NCI-H1694 (cell line): ENCODE data around the gene ZNF91.
"Not testable (repeated sequence)": the region's sequence is repeated elsewhere in the genome, so short reads cannot be mapped to it uniquely, and the experiment has no call there.

Experiments
- DNase-seq: peaks from one replicate; lab custom pipeline; 2025; lab: John Stamatoyannopoulos, UW

The ZNF91 gene

DNA sequence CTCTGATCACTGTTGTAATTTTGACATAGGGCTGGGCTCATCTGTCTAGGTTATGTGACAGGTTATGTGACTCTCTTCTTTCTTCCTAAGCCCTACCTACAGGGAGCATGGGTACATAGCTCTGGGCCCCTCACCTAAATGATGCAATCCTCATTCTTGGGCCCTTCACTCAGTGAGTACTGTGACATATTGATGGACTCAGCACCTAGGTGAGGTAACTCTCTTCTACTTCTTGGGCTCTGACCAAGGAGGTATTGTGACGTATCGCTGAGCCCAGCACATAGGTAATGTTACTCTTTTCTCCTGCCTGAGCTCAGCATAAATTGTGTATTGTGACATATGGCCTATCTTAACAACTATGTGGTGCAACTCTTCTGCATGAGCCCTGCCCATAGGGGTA lies 76.3 kb downstream of the ZNF91 start:
- not testable (repeated sequence) for DNase-seq

DNA sequence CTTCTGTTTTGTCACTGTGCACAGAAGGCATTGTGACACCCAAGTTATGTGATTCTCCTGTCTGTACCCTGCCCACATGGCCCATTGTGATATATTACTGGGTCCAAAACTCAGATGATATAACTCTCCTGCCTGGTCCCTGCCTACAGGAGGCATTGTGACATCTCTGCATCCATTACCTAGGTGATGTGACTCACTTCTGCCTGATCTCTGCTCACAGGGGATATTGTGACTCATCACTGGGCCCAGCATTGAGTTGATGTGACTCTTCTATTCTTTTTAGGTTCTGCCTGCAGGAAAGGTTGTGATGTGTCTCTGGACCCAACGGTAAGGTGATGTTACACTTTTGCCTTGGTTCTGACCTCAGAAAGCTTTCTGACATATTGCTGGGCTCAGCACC lies 77.1 kb downstream of the ZNF91 start:
- no peak for DNase-seq

DNA sequence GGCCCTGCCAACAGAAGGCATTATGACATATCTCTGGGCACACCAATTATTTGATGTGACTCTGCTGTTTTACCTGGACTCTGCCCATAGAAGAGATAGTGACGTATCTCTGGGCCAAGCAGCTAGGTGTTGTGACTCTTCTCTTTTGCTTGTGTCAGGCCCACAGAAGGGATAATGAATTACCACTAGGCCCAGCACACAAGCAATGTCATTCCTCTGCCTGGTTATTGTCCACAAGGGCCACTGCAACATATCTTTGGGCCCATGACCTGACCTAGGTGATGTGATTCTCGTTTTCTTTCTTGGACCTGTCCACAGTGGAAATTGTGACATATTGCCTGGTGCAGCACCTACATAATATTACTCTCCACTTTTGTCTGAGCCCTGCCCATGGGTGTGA lies 80.0 kb downstream of the ZNF91 start:
- DNase-seq: no peak

DNA sequence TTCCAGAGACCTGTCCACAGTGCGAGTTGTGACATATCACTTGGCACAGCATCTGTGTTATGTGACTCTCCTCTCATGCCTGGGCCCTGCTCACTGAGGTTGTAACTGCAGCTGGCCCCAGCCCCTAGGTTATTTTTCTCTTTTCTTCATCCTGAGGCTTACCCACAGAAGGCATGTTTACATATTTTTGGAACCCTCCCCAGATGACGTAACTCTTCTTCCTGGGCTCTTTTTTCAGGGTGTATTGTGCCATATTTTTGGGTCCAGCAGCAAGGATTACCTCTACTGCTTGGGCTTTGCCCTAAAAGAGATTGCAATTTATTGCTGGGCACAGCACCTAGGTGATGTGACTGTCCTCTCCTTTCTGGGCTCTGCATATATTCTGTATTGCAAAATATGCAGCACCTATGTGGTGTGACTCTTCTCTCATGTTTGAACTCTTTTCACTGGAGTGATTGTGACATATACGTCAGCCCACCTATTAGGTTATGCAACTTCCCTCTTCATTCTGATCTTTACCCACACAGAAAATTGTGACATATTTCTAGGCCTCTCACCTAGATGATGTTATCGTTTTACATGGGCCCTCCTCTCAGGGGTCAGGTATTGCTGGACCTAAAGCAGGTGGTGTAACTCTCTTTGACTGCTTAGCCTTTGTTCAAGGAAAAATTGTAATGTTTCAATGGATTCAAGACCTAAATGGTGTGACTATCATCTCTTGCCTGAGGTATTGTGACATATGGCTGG lies 80.6 kb downstream of the ZNF91 start:
- no peak for DNase-seq

DNA sequence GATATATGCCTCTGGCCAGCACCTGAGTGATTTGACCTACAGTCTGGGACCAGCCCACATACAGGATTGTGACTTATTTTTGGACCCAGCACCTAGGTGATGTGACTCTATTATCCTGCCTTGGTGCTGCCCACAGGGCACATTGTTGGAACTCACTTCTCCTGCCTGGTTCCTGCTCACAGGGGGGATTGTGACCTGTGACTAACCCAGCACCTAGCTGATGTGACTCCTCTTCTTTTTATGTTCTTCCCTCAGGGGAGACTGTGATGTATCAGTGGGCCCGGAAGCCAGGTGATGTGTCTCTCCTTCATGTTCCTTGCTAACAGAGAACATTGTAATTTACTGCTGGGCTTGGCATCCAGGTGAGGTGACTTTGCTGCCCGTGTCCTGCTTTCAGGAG lies 82.1 kb downstream of the ZNF91 start:
- DNase-seq: no peak

DNA sequence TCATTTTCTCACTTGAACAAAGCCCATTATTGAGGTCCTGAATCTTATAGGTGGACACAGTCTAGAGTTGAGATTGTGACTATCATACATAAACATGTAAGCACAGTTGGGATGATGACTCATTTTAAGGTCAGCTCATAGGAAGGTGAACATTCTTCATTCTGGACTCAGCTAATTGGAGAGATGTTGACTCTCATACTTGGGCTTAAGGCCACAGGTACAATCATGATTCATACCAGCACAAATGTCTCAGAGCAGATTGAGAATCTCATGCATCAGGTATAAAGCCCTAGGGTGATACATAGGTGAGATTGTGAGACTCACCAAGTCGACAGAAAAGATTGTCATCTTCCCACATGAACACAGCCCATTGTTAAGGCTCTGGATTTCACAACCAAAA lies 82.8 kb downstream of the ZNF91 start:
- DNase-seq: no peak

DNA sequence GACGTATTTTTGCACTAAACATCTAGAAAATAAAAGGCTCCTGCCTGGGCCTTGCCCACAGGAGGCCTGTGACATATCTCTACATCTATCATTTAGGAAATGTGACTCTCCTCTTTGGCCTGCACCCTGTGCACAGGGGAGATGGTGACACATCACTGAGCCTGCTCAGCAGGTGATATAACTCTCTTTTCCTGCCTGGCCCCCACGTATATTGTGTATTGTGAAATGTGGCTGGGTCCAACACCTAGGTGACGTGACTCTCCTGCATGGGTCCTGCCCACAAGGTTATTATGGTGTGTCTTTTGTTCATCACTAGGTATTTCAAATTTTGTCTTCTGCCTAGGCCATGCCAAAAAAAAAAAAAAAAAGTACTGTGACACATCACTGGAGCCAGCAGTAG lies 83.7 kb downstream of the ZNF91 start:
- DNase-seq: no peak

DNA sequence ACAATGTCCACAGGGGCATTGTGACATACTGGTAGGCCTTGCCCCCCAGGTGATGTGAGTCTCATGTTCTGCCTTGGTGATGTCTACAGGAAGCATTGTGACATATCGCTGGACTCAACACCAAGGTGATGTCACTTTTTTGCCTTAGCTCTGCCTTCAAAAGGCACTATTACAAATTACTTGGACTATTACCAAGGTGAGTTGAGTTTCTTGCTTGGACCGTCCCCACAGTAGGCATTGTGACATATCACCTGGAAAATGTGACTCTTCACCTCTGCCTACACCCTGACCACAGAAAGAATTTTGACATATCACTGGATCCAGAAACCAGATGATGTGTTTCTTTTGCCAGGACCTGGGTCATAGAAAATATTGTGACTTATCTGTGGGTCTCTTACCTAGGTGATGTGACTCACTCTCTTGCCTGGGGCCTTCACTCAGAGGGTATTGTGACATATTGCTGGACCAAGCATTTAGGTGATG lies 84.5 kb downstream of the ZNF91 start:
- DNase-seq: no peak

DNA sequence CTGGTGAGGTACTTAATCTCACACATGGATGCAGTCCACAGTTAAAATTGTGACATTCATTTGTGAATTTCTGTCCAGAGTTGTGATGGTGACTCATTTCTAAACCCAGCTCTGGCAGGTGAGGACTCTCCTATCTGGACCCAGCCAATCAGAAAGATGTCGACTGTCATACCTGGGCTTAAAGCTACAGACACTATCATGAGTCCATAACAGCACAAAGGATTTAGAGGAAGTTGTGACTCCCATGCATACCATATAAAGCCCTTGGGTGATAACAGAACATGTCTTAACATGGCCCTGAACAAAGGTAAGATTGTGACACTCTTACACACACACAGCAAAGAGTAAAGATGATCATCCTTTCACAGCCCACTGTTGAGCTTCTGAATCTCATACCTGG lies 85.3 kb downstream of the ZNF91 start:
- no peak for DNase-seq

DNA sequence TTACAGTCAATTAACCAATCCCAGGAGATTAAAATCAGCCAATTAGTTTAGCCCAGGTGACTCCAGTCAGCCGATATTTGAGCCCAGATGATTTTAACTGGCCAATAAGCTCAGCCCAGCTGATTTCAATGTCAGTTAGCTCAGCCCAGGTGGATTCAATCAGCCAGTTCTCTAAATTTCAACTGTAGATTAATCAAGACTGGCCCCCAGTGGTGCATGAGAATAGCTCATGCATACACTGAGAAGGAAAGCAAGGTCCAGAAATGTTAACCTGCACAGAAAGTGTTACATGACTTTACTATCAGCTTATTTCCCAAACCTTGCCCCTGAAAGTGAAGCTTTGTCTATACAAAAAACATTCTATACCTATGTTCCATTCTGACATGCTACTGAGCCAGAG lies 89.7 kb downstream of the ZNF91 start:
- no peak for DNase-seq

DNA sequence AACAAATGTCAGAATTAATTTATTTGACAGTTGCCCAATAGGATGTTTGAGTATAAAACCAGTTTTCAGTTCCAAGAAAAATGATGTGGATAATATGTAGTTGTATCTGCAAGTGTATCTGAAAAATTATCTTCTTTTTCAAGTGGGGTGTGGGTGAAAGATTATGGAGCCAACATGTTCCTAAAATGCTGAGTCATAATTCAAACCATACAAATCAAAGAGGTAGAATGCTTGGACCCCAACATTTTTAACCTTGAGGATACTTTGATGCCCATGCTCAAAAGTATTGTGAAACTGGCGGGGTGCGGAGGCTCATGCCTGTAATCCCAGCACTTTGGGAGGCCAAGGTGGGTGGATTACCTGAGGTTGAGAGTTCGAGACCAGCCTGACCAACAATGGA lies 91.0 kb downstream of the ZNF91 start:
- DNase-seq: no peak

DNA sequence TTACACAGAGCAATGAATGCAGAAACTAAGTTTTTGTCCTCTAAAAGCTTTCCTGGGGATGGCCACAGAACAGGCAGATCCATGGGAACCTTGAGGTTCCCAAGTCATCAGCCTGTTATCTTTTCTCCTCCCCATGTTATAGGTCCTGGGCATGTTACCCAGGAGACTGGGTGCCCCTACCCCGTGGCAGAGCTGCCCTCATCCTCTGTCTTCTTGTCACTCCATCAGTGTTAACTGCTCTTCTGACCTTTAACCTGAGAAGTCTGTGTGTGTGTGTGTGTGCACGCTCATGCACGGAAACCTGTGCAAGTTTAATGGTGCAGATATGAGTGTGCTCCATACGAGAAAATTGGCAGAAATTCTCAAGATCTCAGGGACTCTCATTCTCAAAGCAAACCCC lies 101.1 kb downstream of the ZNF91 start:
- DNase-seq: no peak

DNA sequence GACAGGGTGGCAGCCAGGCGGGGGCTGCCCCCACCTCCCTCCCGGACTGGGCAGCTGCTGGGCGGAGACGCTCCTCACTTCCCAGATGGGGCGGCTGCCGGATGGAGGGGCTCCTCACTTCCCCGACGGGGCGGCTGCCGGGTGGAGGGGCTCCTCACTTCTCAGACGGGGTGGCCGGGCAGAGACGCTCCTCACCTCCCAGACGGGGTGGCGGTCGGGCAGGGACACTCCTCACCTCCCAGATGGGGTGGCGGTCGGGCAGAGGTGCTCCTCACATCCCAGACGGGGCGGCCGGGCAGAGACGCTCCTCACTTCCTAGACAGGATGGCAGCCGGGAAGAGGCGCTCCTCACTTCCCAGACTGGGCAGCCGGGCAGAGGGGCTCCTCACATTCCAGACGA lies 105.3 kb downstream of the ZNF91 start:
- not testable (repeated sequence) for DNase-seq
